Liver (tissue), 3 donors: Measurements from ENCODE around the gene WWP2.

Source experiments
- CTCF ChIP-seq: fragments of 150-350 bp; IDR thresholded peaks from 2 replicates; pipeline ENCODE4 v1.5.1; 2017; ENCODE audit warnings: improper control_type of control experiment, low read depth, low read length; ENCODE audit not compliant: missing input control
- EGR1 ChIP-seq, 2 donors: IDR thresholded peaks; 2 replicates each; pipeline ENCODE4 v1.6.1; 2016 to 2018; ENCODE audit warnings: antibody characterized with exemption in 2 of 2, low read depth in 2 of 2
- FOXA1 ChIP-seq: IDR thresholded peaks from 2 replicates; pipeline ENCODE4 v1.6.1; 2016; ENCODE audit warnings: antibody characterized with exemption
- GABPA ChIP-seq, 2 donors: IDR thresholded peaks in 1 of 2; conservative IDR thresholded peaks in 1 of 2; 2 replicates each; pipeline ENCODE4 v1.6.1; 2016; ENCODE audit warnings: antibody characterized with exemption in 2 of 2, mild to moderate bottlenecking in 1 of 2, moderate library complexity in 1 of 2
- JUND ChIP-seq, 2 donors: IDR thresholded peaks; 2 replicates each; pipeline ENCODE4 v1.6.1; 2016; ENCODE audit warnings: antibody characterized with exemption in 2 of 2
- RAD21 ChIP-seq, 2 donors: IDR thresholded peaks; 2 replicates each; pipeline ENCODE4 v1.6.1; 2016; ENCODE audit warnings: antibody characterized with exemption in 2 of 2, mild to moderate bottlenecking in 2 of 2
- SP1 ChIP-seq: IDR thresholded peaks from 2 replicates; pipeline ENCODE4 v1.6.1; 2018; ENCODE audit warnings: antibody characterized with exemption, mild to moderate bottlenecking
- TAF1 ChIP-seq: conservative IDR thresholded peaks from 2 replicates; pipeline ENCODE4 v1.6.1; 2016; ENCODE audit warnings: antibody characterized with exemption, mild to moderate bottlenecking
- YY1 ChIP-seq: IDR thresholded peaks from 2 replicates; pipeline ENCODE4 v1.6.1; 2016; ENCODE audit warnings: antibody characterized with exemption, mild to moderate bottlenecking
- TF ChIP-seq, protein P1 (sequence below): IDR thresholded peaks from 2 replicates; pipeline ENCODE4 v1.6.1; 2016; ENCODE audit warnings: antibody characterized with exemption, mild to moderate bottlenecking
- TF ChIP-seq, protein P2 (sequence below): IDR thresholded peaks from 2 replicates; pipeline ENCODE4 v1.6.1; 2016; ENCODE audit warnings: antibody characterized with exemption
- TF ChIP-seq, protein P3 (sequence below): IDR thresholded peaks from 2 replicates; pipeline ENCODE4 v1.6.1; 2016; ENCODE audit warnings: antibody characterized with exemption
- donor health status: healthy.
- donor health status: healthy.

DNA sequence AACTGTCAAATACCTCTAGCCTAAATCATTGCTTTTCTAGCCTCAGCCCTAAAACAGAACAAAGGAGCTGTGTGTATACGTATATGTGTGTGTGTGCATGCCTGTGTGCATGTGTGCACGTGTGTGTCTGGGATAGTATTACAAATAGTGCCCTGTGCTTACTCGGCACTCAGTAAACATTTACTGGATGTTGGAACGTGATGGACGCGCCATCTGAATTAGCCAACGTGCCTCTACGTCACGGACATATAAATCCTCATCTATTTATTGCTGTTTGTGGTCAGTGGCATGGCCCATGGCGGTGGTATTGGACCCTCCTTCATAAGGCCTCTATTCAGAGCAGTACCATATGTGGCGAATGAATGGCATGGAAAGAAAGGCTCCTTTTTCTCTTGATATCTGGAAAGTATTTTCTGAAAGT, 37.5 kb downstream of the WWP2 start:
- TF ChIP-seq CTCF (no peak), JUND (IDR thresholded peaks at IDR 0.05) (no peak), FOXA1 (no peak), EGR1 (IDR thresholded peaks at IDR 0.05; ENCODE audit: low read depth in 2 of 2) (no peak), GABPA (IDR thresholded peaks at IDR 0.05 in 1 of 2, conservative IDR thresholded peaks at IDR 0.05 in 1 of 2) (no peak), TAF1 (no peak), RAD21 (IDR thresholded peaks at IDR 0.05) (no peak), SP1 (no peak), YY1 (no peak)
- TF ChIP-seq, protein P1, sequence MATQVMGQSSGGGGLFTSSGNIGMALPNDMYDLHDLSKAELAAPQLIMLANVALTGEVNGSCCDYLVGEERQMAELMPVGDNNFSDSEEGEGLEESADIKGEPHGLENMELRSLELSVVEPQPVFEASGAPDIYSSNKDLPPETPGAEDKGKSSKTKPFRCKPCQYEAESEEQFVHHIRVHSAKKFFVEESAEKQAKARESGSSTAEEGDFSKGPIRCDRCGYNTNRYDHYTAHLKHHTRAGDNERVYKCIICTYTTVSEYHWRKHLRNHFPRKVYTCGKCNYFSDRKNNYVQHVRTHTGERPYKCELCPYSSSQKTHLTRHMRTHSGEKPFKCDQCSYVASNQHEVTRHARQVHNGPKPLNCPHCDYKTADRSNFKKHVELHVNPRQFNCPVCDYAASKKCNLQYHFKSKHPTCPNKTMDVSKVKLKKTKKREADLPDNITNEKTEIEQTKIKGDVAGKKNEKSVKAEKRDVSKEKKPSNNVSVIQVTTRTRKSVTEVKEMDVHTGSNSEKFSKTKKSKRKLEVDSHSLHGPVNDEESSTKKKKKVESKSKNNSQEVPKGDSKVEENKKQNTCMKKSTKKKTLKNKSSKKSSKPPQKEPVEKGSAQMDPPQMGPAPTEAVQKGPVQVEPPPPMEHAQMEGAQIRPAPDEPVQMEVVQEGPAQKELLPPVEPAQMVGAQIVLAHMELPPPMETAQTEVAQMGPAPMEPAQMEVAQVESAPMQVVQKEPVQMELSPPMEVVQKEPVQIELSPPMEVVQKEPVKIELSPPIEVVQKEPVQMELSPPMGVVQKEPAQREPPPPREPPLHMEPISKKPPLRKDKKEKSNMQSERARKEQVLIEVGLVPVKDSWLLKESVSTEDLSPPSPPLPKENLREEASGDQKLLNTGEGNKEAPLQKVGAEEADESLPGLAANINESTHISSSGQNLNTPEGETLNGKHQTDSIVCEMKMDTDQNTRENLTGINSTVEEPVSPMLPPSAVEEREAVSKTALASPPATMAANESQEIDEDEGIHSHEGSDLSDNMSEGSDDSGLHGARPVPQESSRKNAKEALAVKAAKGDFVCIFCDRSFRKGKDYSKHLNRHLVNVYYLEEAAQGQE, result no peak
- TF ChIP-seq, protein P2, sequence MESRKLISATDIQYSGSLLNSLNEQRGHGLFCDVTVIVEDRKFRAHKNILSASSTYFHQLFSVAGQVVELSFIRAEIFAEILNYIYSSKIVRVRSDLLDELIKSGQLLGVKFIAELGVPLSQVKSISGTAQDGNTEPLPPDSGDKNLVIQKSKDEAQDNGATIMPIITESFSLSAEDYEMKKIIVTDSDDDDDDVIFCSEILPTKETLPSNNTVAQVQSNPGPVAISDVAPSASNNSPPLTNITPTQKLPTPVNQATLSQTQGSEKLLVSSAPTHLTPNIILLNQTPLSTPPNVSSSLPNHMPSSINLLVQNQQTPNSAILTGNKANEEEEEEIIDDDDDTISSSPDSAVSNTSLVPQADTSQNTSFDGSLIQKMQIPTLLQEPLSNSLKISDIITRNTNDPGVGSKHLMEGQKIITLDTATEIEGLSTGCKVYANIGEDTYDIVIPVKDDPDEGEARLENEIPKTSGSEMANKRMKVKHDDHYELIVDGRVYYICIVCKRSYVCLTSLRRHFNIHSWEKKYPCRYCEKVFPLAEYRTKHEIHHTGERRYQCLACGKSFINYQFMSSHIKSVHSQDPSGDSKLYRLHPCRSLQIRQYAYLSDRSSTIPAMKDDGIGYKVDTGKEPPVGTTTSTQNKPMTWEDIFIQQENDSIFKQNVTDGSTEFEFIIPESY, result no peak
- TF ChIP-seq, protein P3, sequence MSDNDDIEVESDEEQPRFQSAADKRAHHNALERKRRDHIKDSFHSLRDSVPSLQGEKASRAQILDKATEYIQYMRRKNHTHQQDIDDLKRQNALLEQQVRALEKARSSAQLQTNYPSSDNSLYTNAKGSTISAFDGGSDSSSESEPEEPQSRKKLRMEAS, result no peak
